WTC11 (cell line): ENCODE measurements around the gene TCF12.

Experiments used
- AFF4 ChIP-seq: sonication (generic); formaldehyde crosslinking; IDR thresholded peaks from 2 replicates; pipeline ENCODE4 v1.8.1; 2023; ENCODE audit warnings: mild to moderate bottlenecking, missing genetic modification reagents, borderline replicate concordance
- CREB1 ChIP-seq: sonication (generic); formaldehyde crosslinking; IDR thresholded peaks from 2 replicates; pipeline ENCODE4 v1.8.0; 2023; ENCODE audit warnings: mild to moderate bottlenecking, missing genetic modification reagents
- CTCF ChIP-seq: fragments of 200-600 bp; IDR thresholded peaks from 2 replicates; pipeline ENCODE4 v1.8.0; 2022; ENCODE audit warnings: antibody characterized with exemption
- ESRRA ChIP-seq: sonication (generic); formaldehyde crosslinking; IDR thresholded peaks from 2 replicates; pipeline ENCODE4 v1.8.1; 2022; ENCODE audit warnings: mild to moderate bottlenecking, missing genetic modification reagents, borderline replicate concordance
- FOXK1 ChIP-seq: sonication (generic); formaldehyde crosslinking; IDR thresholded peaks from 2 replicates; pipeline ENCODE4 v1.8.0; 2022; ENCODE audit warnings: mild to moderate bottlenecking, moderate library complexity, missing genetic modification reagents
- FOXP1 ChIP-seq: sonication (generic); formaldehyde crosslinking; IDR thresholded peaks from 2 replicates; pipeline ENCODE4 v1.8.0; 2022; ENCODE audit warnings: missing genetic modification reagents, mild to moderate bottlenecking, moderate library complexity, borderline replicate concordance
- FOXP4 ChIP-seq: sonication (generic); formaldehyde crosslinking; IDR thresholded peaks from 2 replicates; pipeline ENCODE4 v1.8.0; 2022; ENCODE audit warnings: mild to moderate bottlenecking, missing genetic modification reagents
- GRHL2 ChIP-seq: fragments of 250-450 bp; sonication (Bioruptor Pico); IDR thresholded peaks from 2 replicates; pipeline ENCODE4 v1.8.0; 2022; ENCODE audit warnings: mild to moderate bottlenecking, moderate library complexity; ENCODE audit not compliant: insufficient replicate concordance, severe bottlenecking
- IRF1 ChIP-seq: sonication (generic); formaldehyde crosslinking; IDR thresholded peaks from 2 replicates; pipeline ENCODE4 v1.8.0; 2023; ENCODE audit warnings: missing genetic modification reagents
- MAX ChIP-seq: sonication (generic); formaldehyde crosslinking; IDR thresholded peaks from 2 replicates; pipeline ENCODE4 v1.8.0; 2022; ENCODE audit warnings: mild to moderate bottlenecking, missing genetic modification reagents
- MYBL2 ChIP-seq: sonication (generic); formaldehyde crosslinking; IDR thresholded peaks from 2 replicates; pipeline ENCODE4 v1.8.1; 2023; ENCODE audit warnings: mild to moderate bottlenecking, moderate library complexity, missing genetic modification reagents
- NR2C2 ChIP-seq: sonication (generic); formaldehyde crosslinking; IDR thresholded peaks from 2 replicates; pipeline ENCODE4 v1.8.0; 2022; ENCODE audit warnings: mild to moderate bottlenecking, missing genetic modification reagents
- SP1 ChIP-seq: sonication (generic); formaldehyde crosslinking; conservative IDR thresholded peaks from 2 replicates; pipeline ENCODE4 v1.8.1; 2022; ENCODE audit warnings: missing genetic modification reagents
- ZNF671 ChIP-seq: fragments of 250-450 bp; sonication (Bioruptor Pico); IDR thresholded peaks from 2 replicates; pipeline ENCODE4 v1.8.0; 2021; ENCODE audit warnings: mild to moderate bottlenecking

GRCh38 chr15:57326196-57326595 lies 407.8 kb downstream of the TCF12 start:
- TF ChIP-seq FOXP1 (CRISPR knock-in tag) (no peak), NR2C2 (CRISPR knock-in tag) (no peak), CTCF (no peak), SP1 (CRISPR knock-in tag) (no peak), GRHL2 (CRISPR knock-in tag) (no peak), IRF1 (CRISPR knock-in tag) (no peak), ESRRA (CRISPR knock-in tag) (no peak), CREB1 (no peak), FOXP4 (CRISPR knock-in tag) (no peak), AFF4 (CRISPR knock-in tag) (no peak), MAX (CRISPR knock-in tag) (no peak), FOXK1 (CRISPR knock-in tag) (no peak), ZNF671 (CRISPR knock-in tag) (no peak), MYBL2 (no peak)
